Effector CD8-positive, alpha-beta T cell (primary cell): ENCODE data around the gene STOX2.

Source experiments
- DNase-seq: peaks from one replicate; lab custom pipeline; 2025; lab: John Stamatoyannopoulos, UW

STOX2 gene

GRCh38 chr4:183986971-183987946 lies 82.2 kb downstream of the STOX2 start:
- DNase-seq = no peak

GRCh38 chr4:183987987-183988392 lies 82.9 kb downstream of the STOX2 start:
- no peak for DNase-seq

GRCh38 chr4:183988874-183989273 lies 83.8 kb downstream of the STOX2 start:
- DNase-seq = no peak

GRCh38 chr4:183989461-183989860 lies 84.4 kb downstream of the STOX2 start:
- no peak for DNase-seq

- no peak for DNase-seq
Observed at GRCh38 chr4:183989931-183990330, 84.8 kb downstream of the STOX2 start.

GRCh38 chr4:183993676-183994075 lies 88.6 kb downstream of the STOX2 start:
- DNase-seq = no peak

- DNase-seq = no peak
Observed at GRCh38 chr4:183995570-183995969, 90.5 kb downstream of the STOX2 start.

GRCh38 chr4:183996868-183997267 lies 91.8 kb downstream of the STOX2 start:
- no peak for DNase-seq

GRCh38 chr4:183999435-183999834 lies 94.3 kb downstream of the STOX2 start:
- DNase-seq = no peak

- DNase-seq = no peak
Observed at GRCh38 chr4:184000457-184001396, 95.6 kb downstream of the STOX2 start.

GRCh38 chr4:184003433-184003832 lies 98.3 kb downstream of the STOX2 start:
- no peak for DNase-seq

- no peak for DNase-seq
Observed at GRCh38 chr4:184007891-184008290, 102.8 kb downstream of the STOX2 start.

GRCh38 chr4:184010696-184011095 lies 105.6 kb downstream of the STOX2 start:
- no peak for DNase-seq

- no peak for DNase-seq
Observed at GRCh38 chr4:184011826-184012380, 106.8 kb downstream of the STOX2 start.

- DNase-seq = no peak
Observed at GRCh38 chr4:184012937-184013336, 107.8 kb downstream of the STOX2 start.

GRCh38 chr4:184014301-184014700 lies 109.2 kb downstream of the STOX2 start:
- DNase-seq = no peak

GRCh38 chr4:184016759-184017668 lies 111.9 kb downstream of the STOX2 start:
- no peak for DNase-seq

- DNase-seq = no peak
Observed at GRCh38 chr4:184019076-184019475, 114.0 kb downstream of the STOX2 start.

- DNase-seq = no peak
Observed at GRCh38 chr4:184019667-184020623, 114.8 kb downstream of the STOX2 start.

GRCh38 chr4:184021389-184021788 lies 116.3 kb downstream of the STOX2 start:
- no peak for DNase-seq
